Activated CD8-positive, alpha-beta memory T cell treated with anti-CD3 and anti-CD28 coated beads for 4 hours (primary cell): ENCODE data around the gene PRR23E.

Source experiments
- DNase-seq, 2 donors: peaks; one replicate each; pipeline ENCODE4 v3.0.0-alpha.2; 2020; ENCODE audit warnings: low read depth in 2 of 2

Gene PRR23E

GRCh38 chr3:127185268-127185667, 7.7 kb upstream of the PRR23E start:
- DNase-seq, result no peak

GRCh38 chr3:127185962-127186674, 6.8 kb upstream of the PRR23E start:
- DNase-seq, result no peak

- DNase-seq, result no peak
Measured at GRCh38 chr3:127187316-127187715, 5.6 kb upstream of the PRR23E start.

GRCh38 chr3:127193341-127193740, 410 bp downstream of the PRR23E start:
- DNase-seq, result no peak

GRCh38 chr3:127193775-127194174, 844 bp downstream of the PRR23E start:
- DNase-seq, result no peak

GRCh38 chr3:127194601-127195187, 1.8 kb downstream of the PRR23E start:
- no peak for DNase-seq

GRCh38 chr3:127195417-127195816, 2.5 kb downstream of the PRR23E start:
- DNase-seq, result no peak

- no peak for DNase-seq
Measured at GRCh38 chr3:127196002-127196401, 3.1 kb downstream of the PRR23E start.

GRCh38 chr3:127196466-127197299, 3.8 kb downstream of the PRR23E start:
- DNase-seq, result no peak

- DNase-seq, result no peak
Measured at GRCh38 chr3:127197300-127198189, 4.6 kb downstream of the PRR23E start.

GRCh38 chr3:127200086-127200691, 7.3 kb downstream of the PRR23E start:
- DNase-seq, result no peak

GRCh38 chr3:127203024-127203423, 10.1 kb downstream of the PRR23E start:
- no peak for DNase-seq

GRCh38 chr3:127204841-127205582, 12.1 kb downstream of the PRR23E start:
- no peak for DNase-seq

GRCh38 chr3:127206154-127206553, 13.2 kb downstream of the PRR23E start:
- no peak for DNase-seq

- no peak for DNase-seq
Measured at GRCh38 chr3:127206611-127207516, 13.9 kb downstream of the PRR23E start.

GRCh38 chr3:127207727-127208482, 15.0 kb downstream of the PRR23E start:
- DNase-seq, result no peak

- DNase-seq, result no peak
Measured at GRCh38 chr3:127208483-127209100, 15.7 kb downstream of the PRR23E start.

GRCh38 chr3:127209155-127209839, 16.4 kb downstream of the PRR23E start:
- DNase-seq, result no peak
